DLD1 (cell line): ENCODE results near the gene RHBDL1.

Source experiments
- in situ Hi-C: cut with HindIII; loops from 2 replicates; pipeline ENCODE4 v1.10.0; 2017; ENCODE audit warnings: low sequenced_read_pairs

The RHBDL1 gene

DNA sequence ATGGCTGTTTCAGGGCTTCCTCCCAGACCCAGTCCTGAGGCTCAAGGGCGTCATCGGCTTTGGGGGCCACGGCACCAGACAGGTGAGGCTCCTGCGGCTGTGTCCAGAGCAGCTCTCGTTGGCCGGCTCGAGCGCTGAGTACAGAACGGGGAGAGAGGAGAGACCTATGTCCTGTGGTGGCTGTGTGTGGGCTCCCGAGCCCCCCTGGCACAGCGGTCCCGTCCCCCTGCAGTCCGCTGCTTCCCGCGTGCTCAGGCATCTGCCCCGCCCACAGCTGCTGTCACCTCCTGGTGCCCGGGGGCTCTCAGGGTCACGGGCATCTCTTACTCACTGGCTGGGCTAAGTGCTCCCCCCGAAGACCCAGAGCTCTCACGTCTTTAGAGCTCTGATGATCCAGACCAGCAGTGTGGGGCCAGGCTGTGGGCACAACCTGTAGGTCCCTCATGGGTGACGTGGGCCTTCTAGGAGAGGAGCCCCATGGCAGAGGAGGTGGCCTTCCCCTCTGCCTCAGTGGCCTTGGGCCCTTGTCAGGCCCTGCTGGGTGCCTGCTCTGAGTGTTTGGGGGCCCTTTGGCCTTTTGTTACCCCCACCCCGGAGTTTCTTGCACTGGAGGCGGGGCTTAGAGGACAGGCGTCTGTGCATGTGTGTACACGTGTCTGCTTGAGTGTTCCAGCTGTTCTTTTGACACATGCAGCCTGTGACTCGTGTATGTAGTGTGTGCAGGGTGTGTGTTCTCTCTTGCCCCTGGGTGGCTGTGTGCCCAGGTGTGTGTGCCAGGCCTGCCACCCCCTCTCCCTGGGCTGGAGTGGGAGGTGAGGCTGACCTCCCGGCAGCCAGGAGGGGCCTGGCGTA, 22.8 kb upstream of the RHBDL1 start:
- in situ Hi-C loops, result no loop called here

DNA sequence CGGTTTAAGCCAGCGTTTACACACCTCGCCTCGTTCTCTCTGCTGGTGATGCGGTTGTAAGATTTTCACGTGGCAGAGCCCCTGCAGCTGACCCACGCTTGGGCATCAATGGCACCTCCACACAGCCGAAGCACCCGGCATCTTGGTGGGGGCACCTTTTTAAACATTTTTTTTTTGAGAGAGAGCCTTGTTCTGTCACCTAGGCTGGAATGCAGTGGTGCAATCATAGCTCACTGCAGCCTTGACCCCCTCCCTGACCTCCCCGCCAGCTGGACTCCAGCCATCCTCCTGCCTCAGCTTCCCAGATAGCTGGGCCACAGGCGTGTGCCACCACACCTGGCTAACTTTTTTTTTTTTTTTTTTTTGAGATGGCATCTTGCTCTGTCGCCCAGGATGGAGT, 21.4 kb upstream of the RHBDL1 start:
- in situ Hi-C loops, result no loop called here

DNA sequence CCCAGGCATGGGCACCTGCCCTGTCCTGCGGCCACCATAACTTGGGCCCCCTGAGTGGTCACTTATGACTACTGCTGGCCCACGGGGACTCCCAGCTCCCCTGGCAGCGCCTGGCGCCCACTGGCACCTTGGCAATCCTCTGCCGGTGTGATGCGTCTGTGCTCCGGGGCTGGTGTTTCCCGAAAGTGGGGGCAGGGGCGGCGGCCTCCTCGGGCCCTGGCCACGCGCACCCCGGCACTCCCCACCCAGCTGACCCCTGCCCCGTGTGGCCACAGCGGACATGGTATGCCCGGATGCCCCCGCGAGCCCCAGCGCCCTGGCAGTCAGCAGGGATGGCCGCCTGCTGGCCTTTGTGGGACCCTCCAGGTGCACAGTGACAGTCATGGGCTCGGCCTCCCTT, 18.0 kb upstream of the RHBDL1 start:
- in situ Hi-C loops, result no loop called here

DNA sequence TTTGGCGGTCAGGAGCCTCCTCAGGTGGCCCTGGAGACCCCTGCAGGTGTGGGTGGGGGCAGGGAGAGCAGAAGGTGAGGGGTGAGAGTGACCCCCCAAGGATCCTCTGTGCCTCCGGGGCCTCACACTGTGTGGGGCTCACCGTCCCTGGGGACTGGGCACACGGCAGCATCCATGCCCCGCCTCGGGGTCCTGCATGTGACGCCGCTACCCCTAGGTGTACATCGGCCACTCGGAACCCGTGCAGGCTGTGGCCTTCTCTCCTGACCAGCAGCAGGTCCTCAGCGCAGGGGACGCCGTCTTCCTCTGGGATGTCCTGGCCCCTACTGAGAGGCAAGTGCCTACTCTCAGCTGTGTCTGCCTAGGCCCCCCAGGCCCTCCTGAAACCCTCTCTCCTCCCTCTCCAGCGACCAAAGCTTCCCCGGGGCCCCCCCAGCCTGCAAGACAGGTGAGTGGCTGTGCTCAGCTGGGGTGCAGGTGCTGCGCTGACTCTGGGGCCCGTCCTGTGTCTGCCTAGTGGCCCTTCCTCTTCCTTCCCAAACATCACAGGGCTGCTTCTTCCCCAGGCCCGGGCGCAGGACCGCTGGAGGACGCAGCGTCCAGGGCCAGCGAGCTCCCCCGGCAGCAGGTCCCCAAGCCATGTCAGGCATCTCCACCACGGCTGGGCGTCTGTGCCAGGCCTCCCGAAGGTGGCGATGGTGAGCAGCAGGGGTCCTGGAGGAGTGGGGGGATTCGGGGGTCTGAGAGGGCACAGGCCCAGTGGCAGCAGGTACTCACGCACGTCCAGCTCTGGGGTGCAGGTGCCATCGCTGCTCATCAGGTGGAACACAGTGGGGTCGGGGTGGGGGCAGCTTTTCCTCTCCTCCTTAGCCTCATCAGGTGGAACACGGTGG, 16.5 kb upstream of the RHBDL1 start:
- in situ Hi-C loops, result no loop called here

DNA sequence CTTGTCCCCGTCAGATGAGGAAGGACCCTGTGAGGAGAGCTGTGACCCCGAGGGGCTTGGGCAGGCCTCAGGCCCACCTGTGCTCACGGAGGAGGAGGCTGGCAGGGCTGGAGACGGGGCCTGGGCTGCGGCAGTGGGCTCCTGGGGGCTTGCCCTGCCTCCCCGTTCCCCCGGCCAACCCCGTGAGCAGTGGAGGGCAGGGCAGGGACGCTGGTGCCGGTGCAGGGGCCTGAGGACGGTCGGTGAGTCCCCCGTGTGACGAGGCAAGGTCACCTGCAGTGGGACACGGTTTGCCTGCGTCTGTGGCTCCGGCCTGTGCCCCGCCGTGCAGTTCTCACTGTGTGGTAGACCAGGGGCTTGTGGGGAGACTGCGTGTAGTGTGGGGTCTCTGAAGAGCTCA, 15.9 kb upstream of the RHBDL1 start:
- in situ Hi-C loops, result no loop called here

DNA sequence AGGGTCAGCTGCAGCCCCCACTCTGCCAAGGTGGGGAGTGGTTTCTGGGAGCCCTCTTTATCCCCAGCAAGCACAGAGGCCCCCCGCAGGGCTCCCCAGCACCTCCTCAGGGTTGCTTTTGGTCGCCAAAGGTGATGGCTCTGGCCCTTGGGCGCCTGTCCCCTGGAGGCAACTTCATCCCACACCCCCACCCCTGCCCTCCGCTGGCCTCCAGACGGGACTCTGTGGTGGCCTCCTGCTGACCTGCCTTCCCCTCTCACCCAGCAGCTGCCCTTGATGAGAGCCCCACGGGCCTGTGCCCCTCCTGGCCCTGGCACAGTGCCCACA, 15.4 kb upstream of the RHBDL1 start:
- in situ Hi-C loops, result no loop called here

DNA sequence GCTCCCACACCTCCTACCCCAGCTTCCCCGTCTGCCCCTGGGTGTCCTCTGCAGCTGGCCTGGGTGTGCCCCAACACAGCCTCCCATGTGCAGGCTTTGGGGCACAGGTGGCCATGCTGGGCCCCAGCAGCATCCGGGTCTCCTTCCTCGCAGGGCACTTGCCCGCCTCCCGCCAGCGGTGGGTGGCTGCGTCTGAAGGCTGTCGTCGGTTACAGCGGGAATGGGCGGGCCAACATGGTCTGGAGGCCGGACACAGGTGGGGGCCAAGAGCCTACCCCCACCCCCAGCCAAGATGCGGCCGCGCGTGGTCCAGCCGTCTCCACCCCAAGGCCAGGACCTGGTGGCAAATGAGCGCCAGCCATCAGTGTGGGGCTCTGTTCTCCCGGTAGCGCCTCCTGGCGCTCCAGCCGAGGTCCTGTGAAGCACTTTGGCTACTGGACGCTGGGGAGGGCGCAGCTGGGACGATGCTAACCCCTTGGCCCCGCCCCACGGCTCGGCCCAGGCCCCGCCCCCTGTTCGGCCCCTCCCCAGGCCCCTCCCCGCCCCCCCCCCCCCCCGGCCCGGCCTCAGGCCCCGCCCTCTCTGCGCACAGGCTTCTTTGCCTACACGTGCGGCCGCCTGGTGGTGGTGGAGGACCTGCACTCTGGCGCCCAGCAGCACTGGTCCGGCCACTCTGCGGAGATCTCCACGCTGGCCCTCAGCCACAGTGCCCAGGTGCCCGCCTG, 14.8 kb upstream of the RHBDL1 start:
- in situ Hi-C loops, result no loop called here

DNA sequence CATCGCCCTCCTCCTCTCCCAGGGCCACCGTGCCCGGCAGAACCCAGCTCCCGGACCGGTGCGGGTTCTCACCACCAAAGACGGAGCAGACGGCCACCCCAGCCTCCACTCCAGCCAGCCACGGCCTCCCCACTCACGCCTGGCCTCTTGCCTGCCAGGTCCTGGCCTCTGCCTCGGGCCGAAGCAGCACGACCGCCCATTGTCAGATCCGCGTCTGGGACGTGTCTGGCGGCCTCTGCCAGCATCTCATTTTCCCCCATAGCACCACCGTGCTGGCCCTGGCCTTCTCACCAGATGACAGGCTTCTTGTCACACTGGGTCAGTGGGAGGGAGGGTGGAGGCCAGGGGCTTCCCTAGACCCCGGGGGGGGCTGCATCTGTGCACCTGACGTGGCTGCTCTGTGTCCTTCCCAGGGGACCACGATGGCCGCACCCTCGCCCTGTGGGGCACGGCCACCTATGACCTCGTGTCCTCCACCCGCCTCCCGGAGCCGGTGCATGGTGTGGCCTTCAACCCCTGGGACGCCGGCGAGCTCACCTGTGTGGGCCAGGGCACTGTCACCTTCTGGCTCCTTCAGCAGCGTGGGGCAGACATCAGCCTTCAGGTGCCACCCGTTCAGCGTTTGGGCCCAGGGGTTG, 14.2 kb upstream of the RHBDL1 start:
- in situ Hi-C loops, result no loop called here

DNA sequence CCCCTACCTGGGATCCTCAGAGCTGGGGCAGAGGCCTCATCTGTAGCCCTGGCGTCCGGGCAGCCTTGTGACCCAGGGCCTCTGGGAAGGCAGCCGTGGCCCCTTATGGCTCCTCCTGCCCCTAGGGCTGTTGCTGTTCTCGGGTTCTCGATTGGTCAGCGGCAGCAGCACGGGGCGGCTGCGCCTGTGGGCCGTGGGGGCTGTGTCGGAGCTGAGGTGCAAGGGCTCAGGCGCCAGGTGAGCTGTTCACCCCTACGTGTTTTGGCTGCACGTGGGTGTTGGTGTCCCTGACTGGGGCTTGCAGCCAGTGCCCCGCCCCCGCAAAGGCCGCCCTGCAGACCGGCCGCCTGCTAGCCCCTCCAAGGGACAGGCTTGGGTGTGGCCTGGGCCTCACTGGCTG, 13.4 kb upstream of the RHBDL1 start:
- in situ Hi-C loops, result no loop called here

DNA sequence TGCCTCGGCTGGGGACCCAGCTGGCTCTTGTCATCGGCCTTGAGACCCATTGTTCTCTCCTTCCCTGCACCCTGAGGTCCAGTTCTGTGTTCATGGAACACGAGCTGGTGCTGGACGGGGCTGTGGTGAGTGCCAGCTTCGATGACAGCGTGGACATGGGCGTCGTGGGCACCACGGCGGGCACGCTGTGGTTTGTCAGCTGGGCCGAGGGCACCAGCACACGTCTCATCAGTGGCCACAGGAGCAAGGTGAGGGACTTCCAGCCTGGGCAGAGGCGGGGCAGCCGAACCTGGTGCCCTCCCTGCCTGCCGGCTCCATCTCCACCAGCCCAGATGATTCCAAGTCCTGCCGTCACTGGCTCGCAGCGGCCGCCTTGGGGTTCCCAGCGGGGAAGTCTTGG, 12.9 kb upstream of the RHBDL1 start:
- in situ Hi-C loops, result no loop called here

DNA sequence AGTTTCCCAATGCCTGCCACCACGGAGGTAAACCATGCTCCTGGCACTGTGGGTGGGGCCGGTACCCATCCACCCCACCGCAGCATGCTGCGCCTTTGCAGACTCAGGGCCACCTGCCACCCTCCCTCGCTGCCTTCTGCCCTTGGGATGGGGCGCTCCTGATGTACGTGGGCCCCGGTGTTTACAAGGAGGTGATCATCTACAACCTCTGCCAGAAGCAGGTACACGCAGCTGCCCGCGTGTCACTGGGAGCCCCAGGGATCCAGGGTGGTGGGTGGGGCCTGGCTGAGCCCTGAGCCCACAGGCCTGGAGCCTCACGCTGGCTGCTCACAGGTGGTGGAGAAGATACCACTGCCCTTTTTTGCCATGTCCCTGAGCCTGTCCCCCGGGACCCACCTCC, 8.9 kb upstream of the RHBDL1 start:
- in situ Hi-C loops, result no loop called here

DNA sequence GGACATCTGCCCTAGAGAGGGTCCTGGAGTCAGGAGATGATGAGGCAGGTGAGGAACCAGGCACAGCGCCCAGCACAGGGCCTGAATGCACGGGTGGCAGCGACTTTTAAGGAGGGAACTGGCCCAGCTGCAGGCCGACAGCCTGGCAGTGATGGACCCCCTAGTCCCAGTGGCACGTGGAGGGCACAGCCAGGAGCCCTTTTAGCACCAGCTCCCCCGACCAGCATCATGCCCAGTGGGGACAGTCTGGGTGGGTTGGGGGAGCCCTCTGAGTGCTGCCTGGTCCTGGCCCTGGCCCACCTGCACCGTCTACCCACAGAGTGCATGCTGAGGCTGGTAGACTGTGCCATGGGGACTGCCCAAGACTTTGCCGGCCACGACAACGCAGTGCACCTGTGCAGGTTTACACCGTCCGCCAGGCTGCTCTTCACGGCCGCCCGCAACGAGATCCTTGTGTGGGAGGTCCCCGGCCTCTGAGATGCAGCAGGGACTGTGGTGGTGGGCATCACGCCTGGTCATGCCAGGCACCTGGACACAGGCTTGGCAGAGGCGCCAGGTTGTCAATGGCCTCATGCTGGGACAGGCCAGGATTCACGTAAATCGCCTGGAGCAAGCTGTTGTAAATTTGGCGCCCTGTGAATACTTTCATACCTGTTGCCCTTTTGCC, 8.2 kb upstream of the RHBDL1 start:
- in situ Hi-C loops, result no loop called here

DNA sequence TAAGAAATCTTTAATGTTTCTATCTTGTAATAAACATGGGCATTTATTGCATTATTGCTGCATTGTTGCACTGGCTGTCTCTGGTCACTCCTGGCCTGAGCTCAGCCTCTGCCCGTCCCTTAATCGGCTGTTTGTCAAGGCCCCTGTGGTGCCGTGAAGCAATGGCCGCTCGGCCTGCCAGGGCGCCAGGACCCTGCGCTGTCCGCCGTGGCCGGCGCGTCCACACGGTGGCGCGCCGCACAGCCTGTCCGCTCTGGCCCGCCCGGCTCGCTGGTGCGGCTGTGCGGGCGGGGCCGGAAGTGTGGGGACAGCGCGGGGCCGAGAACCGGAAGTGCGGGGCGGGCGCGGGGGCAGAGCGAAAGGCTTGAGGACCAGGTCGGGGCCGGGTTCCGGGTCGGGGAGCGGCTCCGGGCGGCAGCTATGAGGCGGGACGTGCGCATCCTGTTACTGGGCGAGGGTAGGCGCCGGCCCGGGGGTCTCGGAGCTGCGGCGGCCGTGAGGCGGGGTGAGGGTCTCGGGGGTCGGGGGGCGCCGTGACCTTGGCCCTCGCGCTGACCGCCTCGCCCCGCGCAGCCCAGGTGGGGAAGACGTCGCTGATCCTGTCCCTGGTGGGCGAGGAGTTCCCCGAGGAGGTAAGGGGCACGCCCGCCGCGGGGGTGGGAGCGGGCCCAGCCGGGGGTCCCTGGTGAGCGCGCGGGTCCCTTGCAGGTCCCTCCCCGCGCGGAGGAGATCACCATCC, 7.5 kb upstream of the RHBDL1 start, which contains the start of gene RHOT2:
TSS of gene RHOT2 (plus strand) at position 353 of the 739 bp plus-strand sequence. CDS start at position 421, 68 bp downstream.
- in situ Hi-C loops, result no loop called here

DNA sequence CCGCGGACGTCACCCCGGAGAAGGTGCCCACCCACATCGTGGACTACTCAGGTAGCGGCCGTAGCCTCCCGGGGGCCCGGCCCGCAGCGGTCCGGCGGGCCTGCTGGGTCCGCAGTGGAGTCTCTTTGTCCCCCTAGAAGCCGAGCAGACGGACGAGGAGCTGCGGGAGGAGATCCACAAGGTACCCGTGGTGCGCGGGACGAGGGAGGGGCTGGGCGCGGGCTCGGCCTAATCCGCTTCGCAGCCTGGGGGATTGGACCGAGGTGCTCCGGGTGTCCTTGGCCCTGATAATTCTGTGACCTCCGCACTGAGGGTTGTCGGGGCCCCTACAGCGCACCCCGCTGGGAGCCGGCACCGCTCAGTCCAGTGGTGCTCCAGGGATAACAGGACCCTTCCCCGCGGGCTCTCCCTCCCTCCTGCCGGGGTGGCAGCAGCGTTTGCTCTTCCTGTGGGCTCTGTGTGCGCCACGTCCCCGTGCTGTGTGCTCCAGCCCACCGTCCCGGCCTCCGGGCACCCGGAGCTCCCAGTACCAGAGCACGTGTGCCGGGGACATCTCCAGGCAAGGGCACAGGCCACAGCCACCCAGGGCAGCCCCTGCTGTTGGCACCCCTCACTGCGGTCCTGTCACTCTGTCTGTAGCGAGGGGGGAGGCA, 6.8 kb upstream of the RHBDL1 start:
- in situ Hi-C loops, result no loop called here

DNA sequence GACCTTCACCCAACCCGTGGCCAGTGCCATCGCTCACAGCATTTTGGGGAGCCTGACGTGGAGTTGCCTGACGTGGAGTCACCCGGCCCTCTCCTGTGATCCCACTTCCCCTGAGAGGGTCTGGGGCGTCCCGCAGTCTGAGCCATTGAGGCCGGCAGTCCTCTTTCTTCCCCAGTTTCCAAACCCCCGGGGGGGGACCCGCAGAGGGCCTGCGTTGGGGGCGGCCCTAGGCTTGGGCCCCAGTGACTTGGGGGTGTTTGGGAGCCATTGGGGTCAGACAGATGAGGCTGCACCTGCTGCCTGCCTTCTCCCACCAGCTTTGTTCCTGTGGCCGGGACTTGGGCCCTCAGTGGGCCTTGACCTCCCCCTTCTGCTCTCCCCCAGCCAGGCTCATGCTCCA, 5.8 kb upstream of the RHBDL1 start:
- in situ Hi-C loops, result no loop called here

DNA sequence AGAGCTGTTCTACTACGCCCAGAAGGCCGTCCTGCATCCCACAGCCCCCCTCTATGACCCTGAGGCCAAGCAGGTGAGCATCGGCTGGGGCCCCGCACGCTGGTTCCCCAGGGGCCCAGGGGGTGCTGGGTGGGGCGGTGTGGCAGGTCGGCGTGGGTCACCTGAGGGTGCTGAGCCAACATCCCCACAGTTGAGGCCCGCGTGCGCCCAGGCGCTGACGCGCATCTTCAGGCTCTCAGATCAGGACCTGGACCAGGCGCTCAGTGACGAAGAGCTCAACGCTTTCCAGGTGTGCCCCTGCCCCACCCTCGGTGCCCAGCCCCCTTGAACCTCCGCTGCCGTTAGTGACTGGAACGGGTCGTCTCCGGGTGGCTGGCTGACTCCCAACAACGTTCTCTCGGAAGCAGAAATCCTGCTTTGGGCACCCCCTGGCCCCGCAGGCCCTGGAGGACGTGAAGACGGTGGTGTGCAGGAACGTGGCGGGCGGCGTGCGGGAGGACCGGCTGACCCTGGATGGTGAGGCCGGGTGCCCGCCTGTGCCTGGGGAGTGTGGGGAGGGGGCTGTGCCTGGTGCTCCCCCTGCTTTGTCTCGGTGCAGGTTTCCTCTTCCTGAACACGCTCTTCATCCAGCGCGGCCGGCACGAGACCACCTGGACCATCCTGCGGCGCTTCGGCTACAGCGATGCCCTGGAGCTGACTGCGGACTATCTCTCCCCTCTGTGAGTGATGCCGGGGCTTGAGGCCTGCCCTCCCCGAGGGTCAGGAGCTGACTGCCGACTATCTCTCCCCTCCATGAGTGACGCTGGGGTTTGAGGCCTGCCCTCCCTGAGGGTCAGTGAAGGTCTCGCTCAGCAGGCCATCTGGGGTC, 4.8 kb upstream of the RHBDL1 start:
- in situ Hi-C loops, result no loop called here

DNA sequence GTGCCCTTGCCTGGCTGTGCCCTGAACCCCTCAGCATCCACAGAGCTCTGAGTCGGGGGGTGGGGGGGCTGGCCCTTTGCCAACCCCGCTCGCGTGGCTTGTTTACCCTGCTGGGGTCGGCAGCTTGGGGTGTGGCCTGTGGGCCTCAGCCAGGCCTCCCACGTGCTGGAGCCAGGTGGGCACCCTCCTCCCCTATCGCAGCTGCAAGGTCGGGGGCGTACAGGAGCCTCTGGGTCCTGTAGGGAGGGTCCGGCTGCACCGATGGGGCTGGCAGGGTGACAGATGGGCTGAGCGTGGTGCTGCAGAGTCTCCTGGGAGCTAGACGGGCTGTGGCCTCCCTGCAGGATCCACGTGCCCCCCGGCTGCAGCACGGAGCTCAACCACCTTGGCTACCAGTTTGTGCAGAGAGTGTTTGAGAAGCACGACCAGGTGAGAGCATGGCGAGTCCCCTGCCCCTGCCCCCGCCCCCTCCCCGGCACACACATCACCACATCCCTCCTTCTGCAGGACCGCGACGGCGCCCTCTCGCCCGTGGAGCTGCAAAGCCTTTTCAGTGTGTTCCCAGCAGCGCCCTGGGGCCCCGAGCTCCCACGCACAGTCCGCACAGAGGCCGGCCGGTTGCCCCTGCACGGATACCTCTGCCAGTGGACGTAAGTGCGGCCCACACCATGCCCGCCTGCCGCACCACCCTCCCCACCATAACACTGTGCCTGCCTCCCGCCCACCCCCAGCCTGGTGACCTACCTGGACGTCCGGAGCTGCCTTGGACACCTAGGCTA, 3.9 kb upstream of the RHBDL1 start:
- in situ Hi-C loops, result no loop called here

DNA sequence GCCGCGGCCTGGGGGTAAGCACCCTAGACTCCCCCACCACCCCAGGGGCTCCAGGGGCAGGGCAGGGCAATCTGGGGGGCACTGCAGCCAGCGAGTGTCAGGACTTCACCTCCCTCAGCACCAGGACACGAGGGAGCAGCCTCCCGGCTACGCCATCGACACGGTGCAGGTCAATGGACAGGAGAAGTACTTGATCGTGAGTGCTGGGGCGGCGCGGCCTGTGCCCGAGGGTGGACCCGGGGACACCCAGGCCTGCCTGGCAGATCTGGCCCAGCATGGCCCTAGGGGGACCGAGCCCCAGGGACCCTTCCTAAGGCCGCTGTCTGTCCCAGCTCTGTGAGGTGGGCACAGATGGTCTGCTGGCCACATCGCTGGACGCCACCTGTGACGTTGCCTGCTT, 3.1 kb upstream of the RHBDL1 start:
- in situ Hi-C loops, result no loop called here
